Measurements from ENCODE around the gene NUS1.
"Not testable (repeated sequence)": the region's sequence is repeated elsewhere in the genome, so short reads cannot be mapped to it uniquely, and the experiment has no call there.

Gene NUS1

DNA sequence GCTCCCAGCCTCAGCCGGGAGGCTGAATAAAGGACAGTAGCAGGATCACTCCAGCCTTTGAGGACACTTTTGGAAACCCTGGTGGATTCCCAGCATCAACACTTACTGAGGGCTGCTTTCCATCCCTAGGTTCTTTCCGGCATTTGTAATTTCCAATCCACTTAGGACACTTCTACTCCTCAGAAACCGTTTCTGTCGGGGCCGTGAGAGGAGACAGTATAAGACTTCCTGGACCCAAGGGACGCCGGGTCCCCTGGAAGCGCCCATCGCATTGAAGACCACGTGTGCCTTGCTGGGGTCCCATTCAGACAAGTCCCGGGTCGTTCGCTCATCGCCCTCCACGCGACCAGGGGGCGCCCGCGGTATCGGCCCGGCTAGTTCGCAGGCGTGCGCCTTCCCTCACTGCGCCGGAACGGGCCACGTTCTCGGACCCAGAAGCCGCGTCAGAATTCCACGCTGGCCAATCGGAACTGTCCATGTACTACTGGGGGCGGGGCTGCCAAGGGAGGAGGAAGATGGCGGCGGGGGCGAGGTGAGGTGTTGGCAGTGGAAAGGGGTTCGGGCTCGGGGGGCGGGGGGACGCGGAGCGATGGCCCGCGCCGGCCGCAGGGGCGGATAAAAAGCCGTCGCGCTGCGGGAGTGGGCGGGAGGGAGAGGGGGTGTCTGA, at the start of gene NUS1:
TSS of gene NUS1 (plus strand) at position 479 of the 667 bp plus-strand sequence. CDS start 202 bp downstream, outside the sequence.
- Histone ChIP-seq H3K4me3 (peak within 1 kb of the TSS; percentile 45 to 79 (median 70)), H3K27ac (peak within 1 kb of the TSS in 20 of 21 experiments; percentile 44 to 93 (median 84))

DNA sequence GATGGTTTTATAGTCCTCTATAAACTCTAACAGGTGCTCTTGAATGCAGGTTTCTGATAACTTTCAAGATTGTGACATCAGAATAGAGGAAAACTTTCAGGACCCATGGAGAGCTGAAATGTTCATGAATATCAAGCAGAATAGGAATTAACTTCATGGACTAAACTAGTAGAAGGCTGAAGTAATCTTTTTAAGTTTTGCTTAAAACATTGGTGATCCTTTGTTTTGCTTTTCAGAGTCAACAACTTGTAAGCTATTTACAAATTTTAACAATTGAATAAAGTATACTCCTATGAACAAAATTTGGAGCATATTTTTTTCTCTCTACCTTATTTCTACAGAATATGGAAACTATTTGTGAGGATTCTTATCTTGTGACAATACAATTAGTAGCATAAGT, 47.7 kb upstream of the NUS1 start:
- H3K27ac ChIP-seq: no peak overlapping the region

DNA sequence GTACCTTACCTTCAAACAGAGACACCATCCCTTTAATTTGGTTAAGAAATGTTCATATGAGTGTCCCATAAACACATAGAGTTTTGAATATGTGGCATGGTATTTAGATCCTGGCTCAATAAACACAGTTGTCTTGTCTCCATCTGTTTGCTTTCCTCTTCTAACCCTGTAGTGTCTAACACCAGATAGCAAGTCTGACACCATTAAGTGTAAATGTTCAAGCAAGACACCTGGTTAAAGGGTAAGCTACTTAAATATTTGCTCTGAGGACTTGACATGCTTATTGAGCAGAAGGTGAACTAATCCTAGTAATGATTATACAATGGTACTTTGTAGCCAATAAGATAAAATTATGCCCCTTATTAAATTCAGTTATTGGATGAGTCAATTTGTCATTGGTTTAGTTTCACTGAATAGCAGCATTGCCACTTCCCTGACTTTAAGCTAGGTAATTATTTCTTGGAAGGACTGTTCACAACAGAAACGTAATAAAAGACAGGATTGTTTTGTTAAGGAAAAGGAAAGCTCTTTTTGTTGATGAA, 46.1 kb upstream of the NUS1 start:
- Histone ChIP-seq H3K4me3 (no peak overlapping the region), H3K27ac (no peak overlapping the region)

More for the DNA sequence above, 47.7 kb upstream of the NUS1 start:
- H3K4me3 ChIP-seq: no peak overlapping the region

DNA sequence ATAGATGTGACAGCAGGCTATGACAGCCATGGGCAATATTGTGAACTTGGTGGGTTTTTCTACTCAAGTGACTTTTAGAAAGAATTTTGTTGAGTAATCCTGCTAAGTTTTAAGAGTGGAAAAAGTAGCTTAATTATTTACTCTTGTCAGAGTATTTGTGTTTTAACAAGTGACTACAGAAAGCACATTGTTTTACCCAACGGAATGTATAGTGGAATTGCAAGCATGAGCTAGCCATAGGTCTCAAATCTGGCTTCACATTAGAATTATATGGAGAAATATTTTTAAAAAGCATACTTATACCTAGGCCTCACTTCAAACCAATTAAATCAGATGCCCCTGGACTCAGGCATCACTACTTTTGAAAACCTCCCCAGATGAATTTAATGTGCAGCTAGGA, 37.5 kb upstream of the NUS1 start:
- H3K27ac ChIP-seq: no peak overlapping the region
- H3K4me3 ChIP-seq: no peak overlapping the region

DNA sequence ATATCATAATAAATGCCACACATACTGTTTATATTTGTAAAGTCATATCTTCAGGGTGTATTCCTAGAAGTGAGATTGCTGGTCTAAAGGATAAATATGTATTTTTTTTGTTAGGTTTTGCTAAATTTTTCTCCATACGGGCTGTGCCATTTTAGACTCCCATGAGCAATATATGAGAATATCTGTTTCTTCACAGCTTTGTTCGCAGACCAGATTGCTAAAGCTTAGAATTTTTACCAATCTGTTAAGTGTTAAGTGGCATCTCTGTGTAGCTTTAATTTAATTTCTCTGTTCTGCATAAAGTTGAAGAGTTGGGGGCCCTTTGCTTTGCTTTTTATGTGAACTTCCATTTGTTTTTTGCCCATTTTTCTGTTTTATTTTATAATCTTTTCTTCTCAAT, 32.3 kb upstream of the NUS1 start:
- Histone ChIP-seq H3K27ac (no peak overlapping the region), H3K4me3 (no peak overlapping the region)

DNA sequence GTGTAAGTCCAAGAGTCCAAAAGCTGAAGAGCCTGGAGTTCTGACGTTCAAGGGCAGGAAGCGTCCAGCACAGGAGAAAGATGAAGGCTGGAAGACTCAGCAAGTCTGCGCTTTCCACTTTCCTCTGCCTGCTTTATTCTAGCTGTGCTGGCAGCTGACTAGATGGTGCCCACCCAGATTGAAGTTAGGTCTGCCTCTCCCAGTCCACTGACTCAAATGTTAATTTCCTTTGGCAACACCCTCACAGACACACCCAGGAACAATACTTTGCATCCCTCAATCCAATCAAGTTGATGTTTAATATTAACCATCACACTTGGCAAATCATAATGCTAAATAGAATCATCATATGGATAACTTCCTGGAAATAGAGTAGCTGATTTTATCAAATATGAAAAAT, 23.3 kb upstream of the NUS1 start:
- not testable (repeated sequence) for H3K27ac ChIP-seq, H3K4me3 ChIP-seq

DNA sequence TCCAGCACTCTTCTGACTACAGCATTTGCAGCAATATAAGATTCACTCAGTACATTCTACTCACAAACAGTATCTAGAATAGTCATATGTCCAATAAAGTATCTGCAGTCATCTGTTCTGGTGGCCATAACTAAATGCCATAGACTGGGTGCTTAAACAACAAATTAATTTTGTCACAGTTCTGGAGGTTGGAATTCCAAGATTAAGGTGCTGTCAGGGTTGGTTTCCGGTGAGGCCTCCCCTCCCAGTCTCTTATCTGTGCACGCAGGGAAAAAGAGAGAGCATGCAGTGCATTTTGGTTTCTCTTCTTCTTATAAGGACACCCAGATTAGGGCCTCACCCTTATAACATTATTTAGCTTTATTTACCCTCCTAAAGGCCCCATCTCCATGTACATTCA, 21.3 kb upstream of the NUS1 start:
- H3K4me3 ChIP-seq: no peak overlapping the region
- no peak overlapping the region for H3K27ac ChIP-seq

DNA sequence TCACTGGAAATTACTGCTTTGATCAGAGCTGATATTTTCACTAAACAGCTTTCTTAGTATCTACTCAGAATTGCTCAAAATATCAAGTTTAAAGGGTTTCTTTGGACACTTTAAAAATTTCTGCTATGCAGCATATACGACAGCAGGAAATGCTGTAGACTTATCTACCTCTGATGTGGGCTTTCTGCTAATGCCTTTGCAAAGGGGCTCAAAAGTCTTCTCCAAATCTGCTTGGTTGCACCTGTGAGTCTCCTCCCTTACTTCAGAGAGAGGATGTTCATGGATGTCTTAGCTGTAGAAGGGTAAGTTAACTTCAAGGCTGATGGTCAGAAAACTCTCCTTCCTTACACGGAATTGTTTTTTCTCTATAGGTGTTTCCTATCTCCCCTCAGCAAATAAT, 19.9 kb upstream of the NUS1 start:
- no peak overlapping the region for H3K4me3 ChIP-seq
- H3K27ac ChIP-seq: no peak overlapping the region

DNA sequence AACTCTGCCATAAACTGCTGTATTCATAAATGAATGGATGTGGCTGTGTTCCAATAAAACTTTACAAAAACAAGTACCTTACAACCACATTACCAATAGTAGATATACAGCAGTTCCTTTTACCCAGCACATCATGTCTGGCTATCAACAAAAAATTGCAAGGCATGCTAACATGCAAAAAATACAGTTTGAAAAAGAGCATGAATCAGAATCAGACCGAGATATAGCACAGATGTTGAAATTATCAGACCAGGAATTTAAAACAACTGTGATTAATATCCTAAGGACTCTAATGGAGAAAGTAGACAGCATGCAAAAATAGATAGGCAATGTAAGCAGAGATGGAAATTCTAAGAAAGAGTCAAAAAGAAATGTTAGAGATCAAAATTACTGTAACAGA, 8.4 kb upstream of the NUS1 start:
- Histone ChIP-seq H3K27ac (no peak overlapping the region), H3K4me3 (no peak overlapping the region)

DNA sequence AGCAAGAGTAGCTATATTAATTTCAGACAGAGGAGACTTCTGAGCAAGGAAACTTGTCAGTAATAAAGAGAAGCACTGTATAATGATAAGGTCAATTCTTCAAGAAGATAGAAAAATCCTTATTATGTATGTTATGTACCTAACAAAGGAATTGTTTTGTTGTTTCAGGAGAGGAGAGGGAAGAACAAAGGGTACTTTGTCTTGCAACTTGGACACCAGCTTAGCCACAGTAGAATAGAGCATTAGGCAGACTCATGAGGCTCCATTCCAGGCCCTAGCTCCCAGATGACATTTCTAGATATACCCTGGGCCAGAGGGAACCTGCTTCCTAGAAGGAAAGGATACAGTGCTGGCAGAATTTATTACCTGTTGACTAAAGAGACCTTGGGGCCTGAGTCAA, 6.5 kb upstream of the NUS1 start:
- Histone ChIP-seq H3K4me3 (no peak overlapping the region), H3K27ac (no peak overlapping the region)

DNA sequence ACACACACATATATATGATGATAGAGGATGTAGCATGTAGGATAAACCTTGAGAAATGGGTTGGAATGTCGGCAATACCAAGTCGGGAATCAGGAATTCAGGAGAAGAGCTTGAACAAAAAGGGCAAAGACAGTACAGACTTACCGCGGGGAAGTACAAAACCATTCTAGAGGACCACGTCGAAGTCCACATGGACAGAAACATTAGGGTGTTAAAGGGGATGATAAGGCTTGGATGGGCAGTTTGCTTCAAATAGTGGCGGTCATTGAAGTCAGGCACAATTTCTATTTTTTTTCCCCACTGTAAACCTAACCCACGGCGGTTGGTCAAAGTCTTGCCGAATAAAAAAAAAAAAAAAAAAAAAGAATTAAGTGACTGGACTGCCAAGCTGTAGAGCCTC, 766 bp upstream of the NUS1 start:
- Histone ChIP-seq H3K27ac (peak overlapping the region in 9 of 21 experiments; percentile 77 to 88 (median 83)), H3K4me3 (peak overlapping the region in 6 of 7 experiments; percentile 45 to 79 (median 71))

DNA sequence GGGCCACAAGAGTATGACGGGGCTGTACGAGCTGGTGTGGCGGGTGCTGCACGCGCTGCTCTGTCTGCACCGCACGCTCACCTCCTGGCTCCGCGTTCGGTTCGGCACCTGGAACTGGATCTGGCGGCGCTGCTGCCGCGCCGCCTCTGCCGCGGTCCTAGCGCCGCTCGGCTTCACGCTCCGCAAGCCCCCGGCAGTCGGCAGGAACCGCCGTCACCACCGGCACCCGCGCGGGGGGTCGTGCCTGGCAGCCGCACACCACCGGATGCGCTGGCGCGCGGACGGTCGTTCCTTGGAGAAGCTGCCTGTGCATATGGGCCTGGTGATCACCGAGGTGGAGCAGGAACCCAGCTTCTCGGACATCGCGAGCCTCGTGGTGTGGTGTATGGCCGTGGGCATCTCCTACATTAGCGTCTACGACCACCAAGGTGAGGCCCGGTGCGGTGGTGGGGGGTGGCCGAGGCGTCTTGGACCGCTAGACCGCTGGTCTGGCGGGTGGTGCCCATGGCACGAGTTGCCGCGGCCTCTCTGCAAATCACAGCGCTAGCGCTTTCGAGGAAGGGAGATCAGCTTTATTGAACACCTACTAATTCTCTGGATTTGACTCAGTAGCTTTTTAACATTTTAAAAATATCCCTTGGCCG, 511 bp downstream of the NUS1 start:
- H3K27ac ChIP-seq: peak overlapping the region in 20 of 21 experiments; percentile 44 to 93 (median 84)
- peak overlapping the region; percentile 45 to 79 (median 70) for H3K4me3 ChIP-seq

DNA sequence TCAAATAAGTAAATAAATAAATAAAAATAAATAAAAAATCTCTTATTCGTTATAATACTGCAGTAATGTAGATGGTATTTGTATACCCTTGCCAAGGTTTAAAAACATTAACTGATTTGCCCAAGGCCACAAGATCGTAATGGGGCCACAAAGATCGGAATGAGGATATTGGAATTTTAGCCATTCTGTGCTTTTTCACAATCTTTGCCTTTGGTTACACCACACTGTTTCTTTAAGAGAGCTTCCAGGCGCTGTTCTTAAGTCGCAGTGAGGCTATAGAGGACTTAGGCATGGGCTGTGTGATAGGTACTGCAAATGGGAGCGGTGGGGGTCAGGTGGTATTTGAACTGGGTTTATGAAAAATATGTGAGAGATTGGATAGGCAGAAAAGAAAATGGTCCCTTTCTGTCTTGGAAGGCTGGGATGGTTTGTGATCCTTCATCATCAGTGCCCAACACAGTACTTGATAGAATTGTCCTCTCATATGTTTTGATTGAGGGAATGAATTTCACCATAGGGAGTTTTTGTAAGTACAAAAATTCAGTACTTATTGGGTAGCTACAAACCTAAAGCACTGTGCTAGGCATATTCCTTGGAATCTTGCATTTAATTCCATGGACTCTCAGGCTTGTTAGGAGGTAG, 1.4 kb downstream of the NUS1 start:
- H3K27ac ChIP-seq: peak overlapping the region in 15 of 21 experiments; percentile 44 to 93 (median 84)
- H3K4me3 ChIP-seq: peak overlapping the region; percentile 45 to 79 (median 70)

DNA sequence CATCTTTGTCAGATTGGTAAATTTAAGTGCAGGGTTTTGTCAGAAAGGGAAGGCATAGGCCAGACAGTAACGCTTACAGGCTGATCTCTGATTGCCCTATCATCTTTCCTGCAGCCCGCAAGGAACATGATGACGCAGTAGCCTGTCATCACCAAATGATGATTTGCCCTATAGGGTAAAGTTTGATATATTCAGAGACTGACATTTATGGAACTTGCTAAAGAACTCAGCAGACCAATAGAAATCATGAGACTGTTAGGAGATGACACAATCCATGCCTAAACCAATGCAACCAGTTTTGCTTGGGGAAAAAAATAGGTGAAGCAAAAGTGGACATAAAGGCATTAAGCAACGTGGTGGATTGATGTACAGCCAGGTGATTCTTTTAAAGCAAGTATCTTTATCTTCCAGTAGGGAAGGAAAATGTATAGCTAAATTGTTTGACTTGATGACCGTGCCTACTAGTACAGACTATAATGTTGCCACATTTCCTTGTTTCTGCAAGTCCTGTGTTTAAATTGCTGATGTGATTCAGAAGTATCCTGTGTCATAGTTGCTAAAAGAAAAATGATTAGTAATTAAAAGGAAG, 2.4 kb downstream of the NUS1 start:
- H3K4me3 ChIP-seq: no peak overlapping the region
- H3K27ac ChIP-seq: peak overlapping the region in 7 of 21 experiments; percentile 5 to 88 (median 83)

DNA sequence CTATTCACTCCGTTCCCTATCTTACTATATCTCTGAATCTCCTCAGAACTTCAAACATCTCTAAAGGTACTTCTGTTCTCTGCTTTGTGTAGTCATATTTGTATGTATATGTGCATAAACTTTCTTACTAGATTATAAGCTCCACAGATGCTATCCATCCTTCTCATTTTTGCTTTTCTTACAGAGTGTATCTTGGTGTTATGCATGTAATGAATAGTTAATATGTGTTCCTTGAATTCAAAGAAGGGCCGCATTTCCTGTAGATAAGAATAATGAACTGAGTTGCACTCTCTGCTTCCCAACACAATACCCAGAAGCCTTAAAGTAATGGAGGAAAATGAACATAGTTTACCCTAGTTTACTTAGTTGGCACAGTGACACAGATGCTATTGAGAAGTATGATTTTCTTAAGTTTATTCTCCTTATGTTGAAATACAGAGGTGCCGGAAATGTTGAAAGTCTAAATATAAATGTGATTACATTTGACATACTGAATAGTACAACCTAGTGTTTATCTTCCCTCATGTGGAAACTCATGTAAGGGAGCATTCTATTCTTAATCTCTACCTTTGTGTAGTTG, 6.0 kb downstream of the NUS1 start:
- no peak overlapping the region for H3K4me3 ChIP-seq

DNA sequence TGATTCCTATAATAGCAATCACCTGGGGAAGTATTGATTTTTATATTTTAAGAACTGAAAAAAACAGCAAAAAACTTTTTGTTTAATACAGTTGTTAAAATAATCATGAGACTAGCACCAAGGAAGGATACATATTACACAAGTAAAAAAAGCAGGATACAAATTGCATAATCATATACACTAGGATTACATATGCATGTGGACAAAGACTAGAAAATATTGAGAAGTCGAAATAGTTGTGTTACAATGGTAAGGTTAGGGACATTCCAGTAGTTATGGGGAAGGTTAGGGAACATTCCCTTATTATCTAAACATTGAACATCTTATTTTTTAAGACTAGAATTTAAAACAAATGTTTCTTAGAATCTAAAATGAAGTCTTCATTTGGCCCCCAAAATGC, 9.5 kb downstream of the NUS1 start:
- H3K27ac ChIP-seq: no peak overlapping the region
- H3K4me3 ChIP-seq: no peak overlapping the region

More for the DNA sequence above, 6.0 kb downstream of the NUS1 start:
- peak overlapping the region in 1 of 21 experiments; percentile 22 for H3K27ac ChIP-seq

DNA sequence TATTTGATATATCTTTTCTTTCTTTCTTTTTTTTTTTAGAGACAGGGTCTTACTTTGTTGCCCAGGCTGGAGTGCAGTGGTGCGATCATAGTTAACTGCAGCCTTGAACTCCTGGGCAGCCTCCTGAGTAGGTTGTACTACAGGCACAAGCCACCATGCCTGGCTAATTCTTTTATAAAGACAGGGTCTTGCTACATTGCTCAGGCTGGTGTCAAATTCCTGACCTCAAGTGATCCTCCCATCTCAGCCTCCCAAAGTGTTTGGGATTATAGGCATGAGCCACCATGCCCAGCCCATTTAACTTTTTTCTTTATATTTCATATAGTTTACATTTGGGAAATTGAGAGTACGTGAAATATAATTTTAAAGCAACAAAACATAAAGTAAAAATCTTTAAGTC, 10.1 kb downstream of the NUS1 start:
- no peak overlapping the region for H3K4me3 ChIP-seq

DNA sequence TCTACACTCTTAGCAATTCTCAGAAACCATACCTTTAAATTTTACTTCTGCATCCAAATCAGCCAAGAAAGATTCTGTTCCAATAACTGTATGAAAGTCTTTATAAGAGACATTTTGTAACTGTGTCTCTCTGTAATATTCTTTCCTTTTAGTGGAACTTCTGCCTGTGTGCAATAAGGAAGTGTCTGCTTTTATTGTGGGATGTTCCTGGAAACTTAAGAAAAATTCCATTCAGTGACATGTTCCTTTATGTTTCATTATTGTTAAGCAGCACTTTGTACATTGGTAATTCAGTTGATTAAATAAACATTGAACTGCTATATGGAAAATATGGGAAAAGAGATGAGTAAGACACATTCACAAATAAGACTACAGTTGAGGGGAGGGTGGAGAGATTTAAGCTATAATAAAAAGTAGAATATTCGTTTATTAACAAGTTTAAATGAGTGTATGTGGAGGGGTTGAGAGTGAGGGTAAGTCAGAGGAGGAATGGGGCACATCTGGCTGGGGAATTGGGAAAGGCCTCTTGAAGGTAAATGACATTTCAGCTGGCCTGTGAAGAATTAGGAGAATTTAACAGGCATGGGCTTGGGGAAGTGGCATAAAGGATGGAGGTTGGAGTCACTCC, 11.9 kb downstream of the NUS1 start:
- no peak overlapping the region for H3K27ac ChIP-seq
- no peak overlapping the region for H3K4me3 ChIP-seq

More for the DNA sequence above, 10.1 kb downstream of the NUS1 start:
- no peak overlapping the region for H3K27ac ChIP-seq

DNA sequence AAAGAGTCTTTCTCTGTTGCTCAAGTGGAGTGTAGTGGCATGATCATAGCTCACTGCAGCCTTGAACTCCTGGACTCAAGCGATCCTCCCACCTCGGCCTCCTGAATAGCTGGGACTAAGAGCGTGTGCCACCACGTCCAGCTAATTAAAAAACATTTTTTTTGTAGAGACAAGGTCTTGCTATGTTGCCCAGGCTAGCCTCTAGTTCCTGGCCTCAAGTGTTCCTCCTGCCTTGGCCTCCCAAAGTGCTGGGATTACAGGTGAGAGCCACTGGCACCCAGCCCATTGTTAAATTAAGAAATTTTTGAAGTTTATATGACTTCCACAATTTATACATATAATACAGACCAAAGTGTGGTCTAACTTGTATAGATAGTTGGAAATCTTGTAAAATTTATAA, 14.3 kb downstream of the NUS1 start:
- not testable (repeated sequence) for H3K4me3 ChIP-seq, H3K27ac ChIP-seq

All from skin epidermis (tissue), 12 donors.